Endodermal cell (in vitro differentiated cells): Measurements from ENCODE around the gene MCTP1. TPM values are rescaled to one million over a fixed set of nuclear protein-coding genes. Genes with fewer than 3 reads are reported as not detected.

Source experiments
- DNase-seq: peaks from one replicate; pipeline ENCODE4 v3.0.0-alpha.2; 2017
- H3K27ac ChIP-seq: 2 replicates; pipeline ENCODE4 v1.5.1; 2013; ENCODE audit warnings: mild to moderate bottlenecking, low read depth, low read length, moderate library complexity
- H3K27me3 ChIP-seq: 2 replicates; pipeline ENCODE4 v1.6.1; 2013; ENCODE audit warnings: mild to moderate bottlenecking, low read length, moderate library complexity; ENCODE audit not compliant: insufficient read depth, control insufficient read depth, poor library complexity, severe bottlenecking
- H3K36me3 ChIP-seq: 2 replicates; pipeline ENCODE4 v1.7.0; 2013; ENCODE audit warnings: mild to moderate bottlenecking, low read length, moderate library complexity; ENCODE audit not compliant: control insufficient read depth, insufficient read depth
- H3K4me1 ChIP-seq: one replicate; pipeline ENCODE4 v1.7.0; 2013; ENCODE audit warnings: low read length; ENCODE audit not compliant: control insufficient read depth, insufficient read depth
- H3K4me3 ChIP-seq: 2 replicates; pipeline ENCODE4 v1.5.1; 2013; ENCODE audit warnings: mild to moderate bottlenecking, low read length, moderate library complexity
- H3K9ac ChIP-seq: 2 replicates; pipeline ENCODE4 v1.6.1; 2013; ENCODE audit warnings: mild to moderate bottlenecking, low read length, moderate library complexity; ENCODE audit not compliant: poor library complexity, severe bottlenecking; ENCODE audit errors: extremely low read depth
- H3K9me3 ChIP-seq: 2 replicates; pipeline ENCODE4 v1.6.1; 2013; ENCODE audit warnings: mild to moderate bottlenecking, low read length, moderate library complexity; ENCODE audit not compliant: control insufficient read depth
- H3K27ac Mint-ChIP-seq: 2 replicates; pipeline ENCODE4 v1.8.0; 2020; ENCODE audit warnings: mixed read lengths
- H3K27me3 Mint-ChIP-seq: 2 replicates; pipeline ENCODE4 v1.8.0; 2021; ENCODE audit warnings: mild to moderate bottlenecking, mixed read lengths; ENCODE audit not compliant: insufficient read depth
- H3K36me3 Mint-ChIP-seq: 2 replicates; pipeline ENCODE4 v1.8.0; 2020; ENCODE audit warnings: low read depth, mixed read lengths
- H3K4me1 Mint-ChIP-seq: 2 replicates; pipeline ENCODE4 v1.8.0; 2020; ENCODE audit warnings: mixed read lengths
- H3K4me3 Mint-ChIP-seq: 2 replicates; pipeline ENCODE4 v1.8.0; 2020; ENCODE audit warnings: mild to moderate bottlenecking, moderate library complexity, mixed read lengths
- H3K9me3 Mint-ChIP-seq: 2 replicates; pipeline ENCODE4 v1.8.0; 2020; ENCODE audit warnings: mild to moderate bottlenecking, mixed read lengths
- CTCF ChIP-seq: fragments of 200-600 bp; sonication (generic); conservative IDR thresholded peaks from 2 replicates; pipeline ENCODE4 v1.5.0; 2021; ENCODE audit warnings: antibody characterized with exemption, mild to moderate bottlenecking
- WGBS, 2 experiments: methylation state at CpG; one replicate each; pipeline versions ENCODE4 v1.1.5 to v1.1.7; 2013; ENCODE audit warnings: missing lambda C conversion rate in 2 of 2, mixed read lengths in 1 of 2; ENCODE audit not compliant: insufficient coverage in 1 of 2, insufficient read length in 1 of 2; 5-methylcytosine and 5-hydroxymethylcytosine counted together
- total RNA-seq, 2 donors: library from RNA; stranded (reverse); fragmentation: NEBNext Ultra II Directional in 1 of 2; extraction: Animal tissue kit (Norgen Biotek cat#: 25700) in 1 of 2; gene quantifications; 2 replicates in 1 of 2; 3 replicates in 1 of 2; pipeline ENCODE4 v1.2.1, GENCODE V29; 2021

The MCTP1 gene
- total RNA-seq, 2 donors from 2014 or later: 0.71 to 3.7 TPM

- 100% methylated on average over 2 of the region's 2 CpGs for WGBS, 2 experiments
- Mint-ChIP-seq H3K4me3 (no peak overlapping the region), H3K27me3 (no peaks in the 10 kb centered on the region)
Observed at GRCh38 chr5:94699562-94699961, 585.3 kb downstream of the MCTP1 start.

GRCh38 chr5:94698197-94698596, 586.7 kb downstream of the MCTP1 start:
- Histone ChIP-seq H3K9me3 (peaks cover 15% of the 10 kb centered on the region), H3K27me3 (no peaks in the 10 kb centered on the region), H3K4me1 (peaks cover 5% of the 10 kb centered on the region), H3K4me3 (peak overlapping the region; percentile 45), H3K27ac (no peak overlapping the region), H3K9ac (no peak overlapping the region), H3K36me3 (peaks cover 42% of the 10 kb centered on the region)
- H3K4me3 Mint-ChIP-seq: no peak overlapping the region
- H3K27ac Mint-ChIP-seq: peak overlapping the region; percentile 3
- peak; percentile 70 for DNase-seq
- WGBS, 2 experiments: 58 to 88% methylated on average over 2 to 5 of the region's 5 CpGs
- H3K9me3 Mint-ChIP-seq: peaks cover 7% of the 10 kb centered on the region
- TF ChIP-seq CTCF: no peak
- H3K4me1 Mint-ChIP-seq: peaks cover 20% of the 10 kb centered on the region
- peaks cover 19% of the 10 kb centered on the region for H3K36me3 Mint-ChIP-seq
- no peaks in the 10 kb centered on the region for H3K27me3 Mint-ChIP-seq

More at GRCh38 chr5:94699562-94699961, 585.3 kb downstream of the MCTP1 start:
- peaks cover 5% of the 10 kb centered on the region for H3K4me1 ChIP-seq
- TF ChIP-seq CTCF: no peak
- Mint-ChIP-seq H3K4me1 (peaks cover 17% of the 10 kb centered on the region), H3K9me3 (peaks cover 10% of the 10 kb centered on the region), H3K27ac (no peak overlapping the region), H3K36me3 (peaks cover 26% of the 10 kb centered on the region)
- H3K36me3 ChIP-seq: peaks cover 44% of the 10 kb centered on the region
- no peak overlapping the region for H3K4me3 ChIP-seq
- H3K27me3 ChIP-seq: no peaks in the 10 kb centered on the region
- peaks cover 17% of the 10 kb centered on the region for H3K9me3 ChIP-seq
- no peak for DNase-seq
- no peak overlapping the region for H3K27ac ChIP-seq
- H3K9ac ChIP-seq: no peak overlapping the region

GRCh38 chr5:94694671-94695070, 590.2 kb downstream of the MCTP1 start:
- no peaks in the 10 kb centered on the region for H3K36me3 Mint-ChIP-seq
- H3K4me3 ChIP-seq: no peak overlapping the region
- DNase-seq: no peak
- H3K4me1 Mint-ChIP-seq: peaks cover 28% of the 10 kb centered on the region
- no peak overlapping the region for H3K4me3 Mint-ChIP-seq
- H3K9me3 ChIP-seq: no peaks in the 10 kb centered on the region
- peaks cover 49% of the 10 kb centered on the region for H3K36me3 ChIP-seq
- 100% methylated on average over 2 of the region's 2 CpGs for WGBS, 2 experiments
- TF ChIP-seq CTCF: no peak
- no peaks in the 10 kb centered on the region for H3K27me3 ChIP-seq
- H3K4me1 ChIP-seq: peaks cover 5% of the 10 kb centered on the region
- H3K27ac ChIP-seq: no peak overlapping the region
- H3K9me3 Mint-ChIP-seq: no peaks in the 10 kb centered on the region
- no peaks in the 10 kb centered on the region for H3K27me3 Mint-ChIP-seq
- no peak overlapping the region for H3K27ac Mint-ChIP-seq
- H3K9ac ChIP-seq: no peak overlapping the region
